Suprapubic skin (tissue), 4 donors: ENCODE measurements around the gene SH3BP1.

Experiments
- CTCF ChIP-seq, 2 donors: fragments of 200-600 bp in 1 of 2; fragments of 450-650 bp in 1 of 2; sonication (generic) in 1 of 2; IDR thresholded peaks; one replicate each; pipeline ENCODE4 v1.5.1; 2016 to 2019; ENCODE audit warnings: antibody characterized with exemption in 2 of 2, mild to moderate bottlenecking in 1 of 2, moderate library complexity in 1 of 2
- EP300 ChIP-seq: sonication (generic); formaldehyde crosslinking; IDR thresholded peaks from one replicate; pipeline ENCODE4 v1.6.1; 2017; ENCODE audit warnings: antibody characterized with exemption
- POLR2AphosphoS5 ChIP-seq, 3 donors: sonication (generic); formaldehyde crosslinking; IDR thresholded peaks; one replicate each; pipeline ENCODE4 v1.6.1; 2017; ENCODE audit warnings: antibody characterized with exemption in 3 of 3

- TF ChIP-seq POLR2AphosphoS5 (IDR thresholded peaks at IDR 0.05) (no peak), CTCF (IDR thresholded peaks at IDR 0.05) (no peak), EP300 (no peak)
Observed at GRCh38 chr22:37665487-37665886, 26.0 kb downstream of the SH3BP1 start.
